RPMI8226 (cell line): Measurements from ENCODE around the gene ARF3.

Experiments
- DNase-seq: peaks from one replicate; pipeline ENCODE4 v3.0.0-alpha.2; 2015

ARF3 gene

GRCh38 chr12:48961801-48962200, 4.5 kb upstream of the ARF3 start:
- DNase-seq, result no peak

GRCh38 chr12:48961331-48961730, 4.0 kb upstream of the ARF3 start:
- no peak for DNase-seq

DNA sequence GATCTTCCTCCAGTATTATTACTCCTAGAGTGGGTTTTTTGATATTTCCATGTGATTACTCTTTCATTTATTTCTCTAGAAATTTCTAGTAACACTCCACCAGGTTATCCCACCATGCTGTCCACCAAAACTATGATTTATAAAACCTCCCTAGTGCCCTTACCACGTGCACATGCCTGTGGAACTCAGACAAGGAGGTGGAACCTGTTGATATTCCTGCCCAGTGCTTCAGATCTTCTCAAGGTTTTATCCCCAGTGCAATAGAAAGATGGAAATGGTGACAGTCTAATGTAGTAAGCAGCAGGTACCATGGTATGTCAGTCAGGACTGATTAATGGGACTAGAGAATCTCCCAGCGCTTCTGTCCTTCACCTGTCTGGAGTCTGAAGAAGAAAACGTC, 3.5 kb upstream of the ARF3 start:
- no peak for DNase-seq

GRCh38 chr12:48958049-48958388, 732 bp upstream of the ARF3 start:
- no peak for DNase-seq

DNA sequence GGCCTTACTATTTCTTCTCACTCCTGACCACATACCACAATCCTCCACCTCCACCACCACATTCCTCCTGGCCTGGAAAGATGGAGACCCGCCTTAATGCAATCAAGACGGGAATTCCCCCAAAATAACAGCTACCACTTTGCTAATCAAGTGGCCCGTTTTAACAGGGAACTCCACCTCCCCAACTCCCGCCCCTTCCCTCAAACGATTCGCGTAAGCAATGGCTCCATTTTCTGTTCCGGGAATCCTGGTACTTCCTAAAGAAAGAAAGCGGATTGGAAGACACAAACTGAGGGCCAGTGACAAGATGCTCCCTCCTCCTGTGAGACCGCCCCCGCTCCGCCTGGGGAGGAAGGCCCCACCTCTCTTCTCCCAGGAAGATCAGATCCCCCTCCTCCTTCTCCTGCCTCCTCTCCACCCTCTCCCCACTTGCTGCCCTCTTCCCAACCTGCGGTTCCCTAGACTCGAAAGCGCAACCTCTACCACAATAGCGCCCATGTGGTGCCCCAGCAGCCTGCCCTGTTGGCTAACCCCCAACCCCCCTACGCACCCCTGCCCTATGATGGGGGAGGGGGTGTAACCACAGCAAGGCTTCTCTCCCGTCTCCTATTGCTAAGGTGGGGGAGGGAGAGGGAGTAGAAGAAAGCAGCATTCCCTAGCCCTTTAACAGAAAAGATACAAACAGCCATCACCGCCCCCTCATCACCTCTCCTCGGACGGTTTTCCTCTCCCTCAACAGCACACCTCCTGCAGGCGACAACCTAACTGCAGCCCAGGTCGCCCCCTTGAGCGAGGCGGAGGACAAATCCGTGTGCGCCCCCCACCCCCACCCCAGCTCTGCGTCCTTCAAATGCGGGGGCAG, 777 bp downstream of the ARF3 start:
- peak; percentile 48 for DNase-seq

GRCh38 chr12:48954841-48955501, 2.3 kb downstream of the ARF3 start:
- DNase-seq, result no peak

- DNase-seq, result no peak
Measured at GRCh38 chr12:48954061-48954460, 3.2 kb downstream of the ARF3 start.

GRCh38 chr12:48952691-48953090, 4.6 kb downstream of the ARF3 start:
- no peak for DNase-seq

DNA sequence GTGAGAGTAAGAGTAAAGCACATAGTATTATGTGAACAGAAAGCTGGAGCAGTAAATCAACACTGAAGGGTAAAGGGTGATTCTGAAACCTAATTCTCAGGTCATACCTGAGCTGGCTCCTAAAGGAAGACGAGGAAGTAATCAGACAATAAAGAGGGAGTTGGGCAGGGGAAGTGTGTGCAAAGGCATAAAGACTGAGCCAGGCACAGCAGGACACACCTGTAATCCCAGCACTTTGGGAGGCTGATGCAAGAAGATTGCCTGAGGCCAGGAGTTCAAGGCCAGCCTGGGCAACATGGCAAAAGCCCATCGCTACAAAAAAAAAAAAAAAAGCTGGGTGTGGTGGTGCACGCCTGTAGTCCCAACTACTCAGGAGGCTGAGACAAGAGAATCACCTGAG, 9.6 kb downstream of the ARF3 start:
- DNase-seq, result no peak

DNA sequence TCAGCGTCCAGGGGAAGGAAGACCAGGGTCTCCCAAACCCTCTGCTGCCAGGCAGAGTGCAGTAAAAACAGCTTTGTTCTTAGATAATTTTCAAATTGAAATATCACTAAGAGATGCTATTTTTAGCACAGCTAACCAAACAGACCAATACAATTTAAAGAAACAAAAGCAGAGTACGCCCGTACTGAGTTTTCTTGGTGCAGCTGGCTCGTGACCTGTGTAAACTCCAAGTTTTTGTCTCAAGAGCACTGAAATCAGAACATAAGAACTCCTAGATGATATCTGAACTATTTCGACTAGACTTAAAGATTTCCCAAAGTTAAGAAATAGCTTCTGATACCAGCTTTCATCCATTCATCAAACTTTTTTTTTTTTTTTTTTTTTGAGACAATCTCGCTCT, 10.3 kb downstream of the ARF3 start:
- DNase-seq, result no peak

GRCh38 chr12:48946205-48946604, 11.1 kb downstream of the ARF3 start:
- DNase-seq, result no peak

GRCh38 chr12:48943221-48943620, 14.1 kb downstream of the ARF3 start:
- no peak for DNase-seq

DNA sequence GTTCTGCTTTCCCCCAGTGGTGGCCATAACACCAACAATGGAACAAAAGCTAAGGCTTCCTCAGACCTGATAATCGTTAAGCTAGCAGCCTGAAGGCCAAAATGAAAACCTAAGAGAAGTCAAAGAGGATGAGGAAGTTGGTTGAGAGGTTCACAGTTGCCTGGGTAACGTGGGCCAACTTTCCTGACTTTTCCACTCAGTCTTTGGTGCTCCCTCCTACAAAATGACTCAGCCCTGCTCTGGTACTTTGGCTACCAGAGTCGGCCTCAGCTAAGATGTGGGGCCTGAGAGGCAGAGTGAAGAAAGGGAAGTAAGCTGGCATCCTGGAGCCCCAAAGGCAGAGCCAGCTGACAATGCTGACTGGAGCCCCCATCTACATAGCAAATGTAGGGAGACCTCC, 17.1 kb downstream of the ARF3 start:
- no peak for DNase-seq

- peak; percentile 40 for DNase-seq
Measured at GRCh38 chr12:48938805-48939204, 18.5 kb downstream of the ARF3 start.

DNA sequence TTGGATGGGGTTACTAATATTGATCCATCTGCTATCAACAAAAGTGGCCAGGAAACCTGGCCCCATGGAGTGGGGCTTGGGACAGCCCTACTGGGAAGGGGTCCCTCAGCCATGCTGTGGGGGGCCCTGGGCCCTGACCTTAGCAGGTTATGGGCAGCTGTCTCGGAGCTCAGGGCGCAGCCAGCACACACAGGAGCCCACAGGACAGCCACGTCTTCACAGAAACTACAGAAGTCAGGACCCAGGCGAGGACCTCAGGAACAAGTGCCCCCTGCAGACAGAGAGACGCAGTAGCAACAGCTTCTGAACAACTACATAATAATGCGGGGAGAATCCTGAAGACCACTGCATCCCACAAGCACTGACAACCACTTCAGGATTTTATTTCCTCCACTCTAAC, 20.1 kb downstream of the ARF3 start:
- no peak for DNase-seq

DNA sequence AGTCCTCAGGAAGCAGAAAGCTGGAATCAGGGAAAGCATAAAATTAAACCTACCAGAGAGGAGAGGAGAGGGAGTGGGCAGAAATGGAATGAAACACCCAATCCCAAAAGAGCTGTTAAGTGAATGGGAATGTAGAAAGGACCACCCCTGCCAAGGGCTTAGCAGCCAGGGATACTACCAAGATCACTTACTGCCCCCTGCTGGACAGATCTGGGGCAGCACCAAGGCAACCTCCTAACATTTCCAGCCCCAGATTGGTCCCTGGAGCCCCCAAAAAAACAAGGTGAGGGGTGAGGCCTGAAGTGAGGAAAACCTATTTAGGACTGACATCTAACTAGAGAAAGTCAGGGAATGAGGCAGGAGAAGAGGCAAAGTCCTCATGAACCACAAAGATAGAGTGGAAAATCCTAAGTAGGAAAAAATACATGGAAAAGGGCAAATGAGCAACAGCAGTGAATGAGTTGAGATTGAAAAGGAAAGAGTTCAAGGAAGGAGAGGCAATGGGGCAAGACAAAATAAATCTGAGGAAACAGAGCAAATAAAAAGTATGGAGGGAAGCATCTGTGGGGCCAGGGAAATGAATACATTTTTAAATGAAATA, 20.8 kb downstream of the ARF3 start:
- peak; percentile 73 for DNase-seq

- DNase-seq, result no peak
Measured at GRCh38 chr12:48934312-48934706, 23.0 kb downstream of the ARF3 start.

DNA sequence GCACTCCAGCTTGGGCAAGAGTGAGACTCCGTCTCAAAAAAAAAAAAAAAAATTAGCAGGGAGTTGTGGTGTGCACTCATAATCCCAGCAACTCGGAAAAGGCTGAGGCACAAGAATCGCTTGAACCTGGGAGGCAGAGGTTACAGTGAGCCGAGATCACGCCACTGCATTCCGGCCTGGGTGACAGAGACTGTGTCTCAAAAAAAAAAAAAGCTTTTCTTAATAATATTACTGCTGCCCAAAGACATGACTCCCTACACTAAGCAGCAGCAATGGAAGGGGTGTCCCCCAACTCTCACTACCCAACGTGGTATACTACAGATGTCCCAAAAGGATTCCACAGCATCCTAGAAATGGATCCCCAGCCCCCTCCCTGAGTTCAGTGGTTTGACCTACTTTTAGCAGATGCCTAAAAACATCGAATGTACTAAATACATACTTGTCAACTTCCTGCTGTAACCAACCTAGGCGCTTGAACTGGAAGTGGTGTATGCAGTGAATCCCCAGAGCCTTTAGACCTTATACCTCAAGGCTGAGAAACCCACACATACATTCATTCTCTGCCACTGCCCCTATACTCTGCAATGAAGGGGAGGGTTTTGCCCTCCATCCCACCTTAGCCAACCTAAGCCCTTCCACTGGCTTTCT, 23.5 kb downstream of the ARF3 start:
- DNase-seq, result no peak

- DNase-seq, result no peak
Measured at GRCh38 chr12:48932878-48933277, 24.4 kb downstream of the ARF3 start.

DNA sequence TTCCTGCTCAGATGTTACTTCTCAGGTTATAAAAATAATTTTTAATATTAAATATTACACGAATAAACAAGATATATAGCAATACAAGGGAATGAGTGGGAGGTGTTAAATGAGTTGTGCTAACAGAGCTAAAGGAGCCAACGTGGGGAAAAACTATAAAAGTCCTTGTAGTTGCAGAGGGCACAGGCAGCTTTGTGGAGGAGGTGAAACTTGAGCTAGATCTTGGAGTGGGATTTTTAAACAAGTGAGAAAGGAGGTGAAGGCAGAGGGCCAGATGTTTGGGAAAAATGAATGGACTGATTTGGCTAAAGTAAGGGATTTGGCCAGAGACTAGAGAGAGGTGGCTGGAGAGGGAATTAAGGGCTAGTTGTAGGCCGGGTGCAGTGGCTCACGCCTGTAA, 26.8 kb downstream of the ARF3 start:
- DNase-seq, result no peak

- no peak for DNase-seq
Measured at GRCh38 chr12:48929551-48929950, 27.7 kb downstream of the ARF3 start.

DNA sequence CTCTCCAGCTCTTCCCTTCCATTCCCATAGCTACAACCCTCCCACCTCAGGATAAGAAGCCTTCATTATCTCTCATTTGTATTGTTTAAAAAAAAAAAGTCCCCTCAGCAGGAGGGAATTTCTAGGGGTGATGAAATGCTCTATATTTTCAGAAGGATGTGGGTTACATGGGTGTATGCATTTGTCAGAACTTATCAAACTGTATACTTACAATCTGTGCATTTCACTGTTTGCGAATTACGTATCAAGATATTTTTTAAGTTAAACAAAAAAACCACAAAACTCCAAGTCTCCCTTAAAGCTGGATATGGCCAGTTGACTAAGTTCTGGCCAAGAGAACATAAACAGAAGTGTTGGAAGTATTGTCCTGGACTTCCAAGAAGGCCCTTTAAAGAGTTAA, 30.0 kb downstream of the ARF3 start:
- DNase-seq, result no peak

- peak; percentile 59 for DNase-seq
Measured at GRCh38 chr12:48925304-48926011, 31.8 kb downstream of the ARF3 start, which contains the start of gene FKBP11. TSS of gene FKBP11 (minus strand) at chr12:48925492. CDS start at chr12:48925428, 64 bp downstream.
